GM12892 (cell line): ENCODE results near the gene NR5A1.

Experiments used
- POLR2A ChIP-seq: IDR thresholded peaks from 2 replicates; pipeline ENCODE4 v1.6.1; 2011; ENCODE audit warnings: low read depth, low read length, control low read depth
- POLR2AphosphoS5 ChIP-seq: IDR thresholded peaks from 2 replicates; pipeline ENCODE4 v1.6.1; 2011; ENCODE audit warnings: low read depth, low read length, control low read depth
- TAF1 ChIP-seq: IDR thresholded peaks from 2 replicates; pipeline ENCODE4 v1.6.1; 2011; ENCODE audit warnings: low read depth, mild to moderate bottlenecking, control low read depth, low read length, borderline replicate concordance

GRCh38 chr9:124449381-124450151 is 57.6 kb downstream of the NR5A1 start:
- TF ChIP-seq POLR2AphosphoS5 (no peak), POLR2A (no peak), TAF1 (no peak)
